Hepatocyte (in vitro differentiated cells): Measurements from ENCODE around the gene TEX35.

Experiments used
- CTCF ChIP-seq: fragments of 200-600 bp; sonication (generic); IDR thresholded peaks from 2 replicates; pipeline ENCODE4 v1.5.1; 2016; ENCODE audit warnings: antibody characterized with exemption, mild to moderate bottlenecking; ENCODE audit not compliant: poor library complexity
- EZH2 ChIP-seq: fragments of 200-600 bp; sonication (generic); IDR thresholded peaks from 2 replicates; pipeline ENCODE4 v1.6.1; 2016; ENCODE audit warnings: antibody characterized with exemption, mild to moderate bottlenecking, borderline replicate concordance

GRCh38 chr1:178464566-178464965 lies 48.3 kb upstream of the TEX35 start:
- TF ChIP-seq CTCF (no peak), EZH2 (no peak)
